Adrenal gland (tissue), 5 donors: ENCODE data around the gene PHACTR3.

Experiments
- POLR2A ChIP-seq, 2 donors: fragments of 450-650 bp; IDR thresholded peaks; one replicate each; pipeline ENCODE4 v1.6.1; 2017; ENCODE audit warnings: antibody characterized with exemption in 2 of 2, mild to moderate bottlenecking in 2 of 2, moderate library complexity in 1 of 2
- TF ChIP-seq, protein P1 (sequence below), 6 experiments: fragments of 450-650 bp in 4 of 6; fragments of 200-600 bp in 2 of 6; sonication (generic) in 1 of 6; IDR thresholded peaks; 1 replicate in 5 of 6; 2 replicates in 1 of 6; pipeline versions ENCODE4 v1.5.1 to v1.8.0; 2016 to 2021; ENCODE audit warnings: antibody characterized with exemption in 6 of 6, mild to moderate bottlenecking in 2 of 6, moderate library complexity in 1 of 6
- donor health status: DM: no; HTN: no; CAD: no.

DNA sequence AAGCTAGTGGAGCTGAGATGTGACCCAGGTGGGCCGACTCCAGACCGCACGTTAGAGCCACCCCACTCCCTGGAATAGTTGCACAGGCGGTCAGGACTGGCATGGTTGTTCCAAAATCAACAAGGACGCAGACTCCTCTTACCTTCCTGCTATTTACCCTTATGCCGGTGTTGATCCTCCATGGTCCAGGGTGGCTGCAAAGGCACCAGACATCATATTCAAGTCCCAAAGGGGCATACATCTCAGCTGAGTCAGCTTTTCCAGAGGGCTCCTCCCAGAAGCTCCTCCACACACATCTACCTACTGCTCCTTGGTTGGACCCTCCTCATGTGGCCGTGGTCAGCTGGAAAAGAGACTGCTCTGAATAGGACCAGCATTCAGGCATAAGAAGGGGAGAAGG, 216.9 kb downstream of the PHACTR3 start:
- TF ChIP-seq, protein P1, sequence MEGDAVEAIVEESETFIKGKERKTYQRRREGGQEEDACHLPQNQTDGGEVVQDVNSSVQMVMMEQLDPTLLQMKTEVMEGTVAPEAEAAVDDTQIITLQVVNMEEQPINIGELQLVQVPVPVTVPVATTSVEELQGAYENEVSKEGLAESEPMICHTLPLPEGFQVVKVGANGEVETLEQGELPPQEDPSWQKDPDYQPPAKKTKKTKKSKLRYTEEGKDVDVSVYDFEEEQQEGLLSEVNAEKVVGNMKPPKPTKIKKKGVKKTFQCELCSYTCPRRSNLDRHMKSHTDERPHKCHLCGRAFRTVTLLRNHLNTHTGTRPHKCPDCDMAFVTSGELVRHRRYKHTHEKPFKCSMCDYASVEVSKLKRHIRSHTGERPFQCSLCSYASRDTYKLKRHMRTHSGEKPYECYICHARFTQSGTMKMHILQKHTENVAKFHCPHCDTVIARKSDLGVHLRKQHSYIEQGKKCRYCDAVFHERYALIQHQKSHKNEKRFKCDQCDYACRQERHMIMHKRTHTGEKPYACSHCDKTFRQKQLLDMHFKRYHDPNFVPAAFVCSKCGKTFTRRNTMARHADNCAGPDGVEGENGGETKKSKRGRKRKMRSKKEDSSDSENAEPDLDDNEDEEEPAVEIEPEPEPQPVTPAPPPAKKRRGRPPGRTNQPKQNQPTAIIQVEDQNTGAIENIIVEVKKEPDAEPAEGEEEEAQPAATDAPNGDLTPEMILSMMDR (IDR thresholded peaks at IDR 0.05) = no peak
- TF ChIP-seq POLR2A (IDR thresholded peaks at IDR 0.05) = no peak
